C4-2B (cell line): ENCODE measurements around the gene MFNG.

Source experiments
- CTCF ChIP-seq: fragments of 450-650 bp; conservative IDR thresholded peaks from 2 replicates; pipeline ENCODE4 v1.5.1; 2017; ENCODE audit warnings: mild to moderate bottlenecking
- ZFX ChIP-seq: fragments of 450-650 bp; IDR thresholded peaks from 2 replicates; pipeline ENCODE4 v1.6.1; 2017

- TF ChIP-seq CTCF (no peak), ZFX (no peak)
These were observed 14.3 kb downstream of the MFNG start for GRCh38 chr22:37471727-37472417.
